ENCODE measurements around the gene EML6. TPM values are rescaled to one million over a fixed set of nuclear protein-coding genes. Genes with fewer than 3 reads are reported as not detected.

Gene EML6
- total and polyA plus RNA-seq, 2 donors (not counting 1 experiment from before 2014, with no cell fraction given) = 0.34 to 1.3 TPM

- H3K4me2 ChIP-seq (ENCODE audit: extremely low read depth, insufficient read depth, low read length) = peak overlapping the region; percentile 37
- H2AFZ ChIP-seq (ENCODE audit: low read length) = no peak overlapping the region
- no peak overlapping the region for H3K9ac ChIP-seq (ENCODE audit: insufficient read depth, low read length)
- peaks cover 91% of the 10 kb centered on the region for H3K79me2 ChIP-seq (ENCODE audit: control insufficient read depth, insufficient read depth, low read length)
- no peaks in the 10 kb centered on the region for H3K27me3 ChIP-seq (ENCODE audit: control insufficient read depth, insufficient read depth, low read length)
- peaks cover 8% of the 10 kb centered on the region for H3K36me3 ChIP-seq (ENCODE audit: control insufficient read depth, insufficient read depth, low read length)
- H3K27ac ChIP-seq (ENCODE audit: insufficient read depth, low read length) = peak overlapping the region; percentile 12
- no peak for DNase-seq (ENCODE audit: low read depth in 2 of 2)
- H3K9me3 ChIP-seq (ENCODE audit: control insufficient read depth, insufficient read depth, low read depth, low read length) = no peaks in the 10 kb centered on the region
- peaks cover 13% of the 10 kb centered on the region for H3K4me1 ChIP-seq (ENCODE audit: control insufficient read depth, extremely low read depth, insufficient read depth, low read length)
- peaks cover 16% of the 10 kb centered on the region for H4K20me1 ChIP-seq (ENCODE audit: control insufficient read depth, extremely low read depth, insufficient read depth, low read length)
- H3K4me3 ChIP-seq (replicated peaks in 1 of 4; ENCODE audit: control extremely low read depth in 1 of 4, insufficient read depth in 1 of 4, low read depth in 3 of 4, low read length in 4 of 4) = no peak overlapping the region
- TF ChIP-seq, protein P1, sequence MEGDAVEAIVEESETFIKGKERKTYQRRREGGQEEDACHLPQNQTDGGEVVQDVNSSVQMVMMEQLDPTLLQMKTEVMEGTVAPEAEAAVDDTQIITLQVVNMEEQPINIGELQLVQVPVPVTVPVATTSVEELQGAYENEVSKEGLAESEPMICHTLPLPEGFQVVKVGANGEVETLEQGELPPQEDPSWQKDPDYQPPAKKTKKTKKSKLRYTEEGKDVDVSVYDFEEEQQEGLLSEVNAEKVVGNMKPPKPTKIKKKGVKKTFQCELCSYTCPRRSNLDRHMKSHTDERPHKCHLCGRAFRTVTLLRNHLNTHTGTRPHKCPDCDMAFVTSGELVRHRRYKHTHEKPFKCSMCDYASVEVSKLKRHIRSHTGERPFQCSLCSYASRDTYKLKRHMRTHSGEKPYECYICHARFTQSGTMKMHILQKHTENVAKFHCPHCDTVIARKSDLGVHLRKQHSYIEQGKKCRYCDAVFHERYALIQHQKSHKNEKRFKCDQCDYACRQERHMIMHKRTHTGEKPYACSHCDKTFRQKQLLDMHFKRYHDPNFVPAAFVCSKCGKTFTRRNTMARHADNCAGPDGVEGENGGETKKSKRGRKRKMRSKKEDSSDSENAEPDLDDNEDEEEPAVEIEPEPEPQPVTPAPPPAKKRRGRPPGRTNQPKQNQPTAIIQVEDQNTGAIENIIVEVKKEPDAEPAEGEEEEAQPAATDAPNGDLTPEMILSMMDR (conservative IDR thresholded peaks at IDR 0.05 in 1 of 2, IDR thresholded peaks at IDR 0.05 in 1 of 2; ENCODE audit: low read depth in 1 of 2, low read length in 2 of 2) = no peak
- no peak for TF ChIP-seq EZH2 (IDR thresholded peaks at IDR 0.05; ENCODE audit: low read length, missing control alignments)
Observed at GRCh38 chr2:54975598-54976492, 252.4 kb downstream of the EML6 start.

DNA sequence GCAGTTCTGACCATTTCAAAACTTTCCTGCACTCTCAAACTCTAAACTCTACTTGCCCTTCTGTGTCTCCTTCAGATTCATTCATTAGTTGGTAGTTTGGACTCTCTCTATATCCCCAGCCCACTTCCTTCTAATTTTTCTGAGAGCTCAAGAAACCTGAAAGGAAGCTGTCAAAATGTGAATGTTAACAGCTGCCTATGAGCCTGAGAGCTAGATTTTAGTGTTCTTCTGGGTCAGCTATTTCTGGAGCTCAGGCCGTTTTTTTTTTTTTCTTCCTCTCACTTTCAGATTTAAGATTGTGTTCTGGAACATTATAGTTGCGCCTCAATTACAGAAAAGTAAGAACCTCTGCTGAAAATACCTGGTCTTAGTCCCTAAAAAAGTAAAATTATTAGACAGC, 253.7 kb downstream of the EML6 start:
- Histone ChIP-seq H3K4me2 (ENCODE audit: extremely low read depth, insufficient read depth, low read length) (no peak overlapping the region), H3K27me3 (ENCODE audit: control insufficient read depth, insufficient read depth, low read length) (no peaks in the 10 kb centered on the region), H3K36me3 (ENCODE audit: control insufficient read depth, insufficient read depth, low read length) (peaks cover 12% of the 10 kb centered on the region), H3K9ac (ENCODE audit: insufficient read depth, low read length) (no peak overlapping the region), H3K27ac (ENCODE audit: insufficient read depth, low read length) (no peak overlapping the region), H3K4me1 (ENCODE audit: control insufficient read depth, extremely low read depth, insufficient read depth, low read length) (peaks cover 16% of the 10 kb centered on the region), H3K4me3 (replicated peaks in 1 of 4; ENCODE audit: control extremely low read depth in 1 of 4, insufficient read depth in 1 of 4, low read depth in 3 of 4, low read length in 4 of 4) (no peak overlapping the region), H4K20me1 (ENCODE audit: control insufficient read depth, extremely low read depth, insufficient read depth, low read length) (peaks cover 16% of the 10 kb centered on the region), H2AFZ (ENCODE audit: low read length) (no peak overlapping the region), H3K9me3 (ENCODE audit: control insufficient read depth, insufficient read depth, low read depth, low read length) (no peaks in the 10 kb centered on the region), H3K79me2 (ENCODE audit: control insufficient read depth, insufficient read depth, low read length) (peaks cover 97% of the 10 kb centered on the region)
- DNase-seq (ENCODE audit: low read depth in 2 of 2) = peak in 1 of 2 donors; percentile 47
- TF ChIP-seq EZH2 (IDR thresholded peaks at IDR 0.05; ENCODE audit: low read length, missing control alignments) = no peak
- TF ChIP-seq, protein P1 (conservative IDR thresholded peaks at IDR 0.05 in 1 of 2, IDR thresholded peaks at IDR 0.05 in 1 of 2; ENCODE audit: low read depth in 1 of 2, low read length in 2 of 2) = no peak

DNA sequence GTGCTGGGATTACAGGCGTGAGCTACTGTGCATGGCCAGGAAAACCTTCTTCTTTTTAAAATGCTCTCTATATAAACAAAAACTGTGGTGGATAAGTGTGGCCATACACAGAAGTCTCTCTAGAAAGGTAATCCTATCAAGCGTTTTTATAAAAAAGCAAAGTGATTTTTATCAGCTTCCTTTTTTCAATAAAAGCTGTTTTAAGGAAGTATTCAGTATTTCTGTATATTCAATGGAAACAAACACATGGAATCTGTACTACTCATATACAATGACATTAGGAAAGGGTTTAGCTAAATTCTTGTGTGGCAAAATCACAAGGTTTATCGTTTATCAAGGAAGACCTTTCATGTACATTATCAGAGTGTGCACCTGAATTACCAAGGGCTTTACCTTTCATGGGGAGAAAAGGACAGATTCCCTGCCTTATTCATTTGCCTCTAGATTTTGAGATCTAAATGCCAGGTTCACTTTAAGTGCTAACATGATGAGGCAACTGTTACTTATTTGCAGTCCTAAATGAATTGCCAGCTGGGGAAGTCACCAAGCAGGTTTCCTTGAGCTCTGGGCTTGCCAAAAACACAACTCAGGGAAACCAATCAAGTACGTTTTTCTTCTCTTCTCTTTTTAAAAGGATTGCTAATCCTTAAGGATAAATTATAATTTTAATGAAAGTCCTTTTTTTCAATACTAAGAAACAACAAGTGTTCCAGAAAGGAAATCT, 256.0 kb downstream of the EML6 start:
- no peak for DNase-seq (ENCODE audit: low read depth in 2 of 2)
- no peak overlapping the region for H3K4me3 ChIP-seq (replicated peaks in 1 of 4; ENCODE audit: control extremely low read depth in 1 of 4, insufficient read depth in 1 of 4, low read depth in 3 of 4, low read length in 4 of 4)
- H2AFZ ChIP-seq (ENCODE audit: low read length) = no peak overlapping the region
- no peak overlapping the region for H3K4me2 ChIP-seq (ENCODE audit: extremely low read depth, insufficient read depth, low read length)
- no peak overlapping the region for H3K27ac ChIP-seq (ENCODE audit: insufficient read depth, low read length)
- H3K79me2 ChIP-seq (ENCODE audit: control insufficient read depth, insufficient read depth, low read length) = peaks cover 98% of the 10 kb centered on the region
- H3K36me3 ChIP-seq (ENCODE audit: control insufficient read depth, insufficient read depth, low read length) = peaks cover 16% of the 10 kb centered on the region
- H3K9me3 ChIP-seq (ENCODE audit: control insufficient read depth, insufficient read depth, low read depth, low read length) = no peaks in the 10 kb centered on the region
- peaks cover 20% of the 10 kb centered on the region for H3K4me1 ChIP-seq (ENCODE audit: control insufficient read depth, extremely low read depth, insufficient read depth, low read length)
- no peak overlapping the region for H3K9ac ChIP-seq (ENCODE audit: insufficient read depth, low read length)
- peaks cover 19% of the 10 kb centered on the region for H4K20me1 ChIP-seq (ENCODE audit: control insufficient read depth, extremely low read depth, insufficient read depth, low read length)
- no peaks in the 10 kb centered on the region for H3K27me3 ChIP-seq (ENCODE audit: control insufficient read depth, insufficient read depth, low read length)
- no peak for TF ChIP-seq EZH2 (IDR thresholded peaks at IDR 0.05; ENCODE audit: low read length, missing control alignments)
- TF ChIP-seq, protein P1 (conservative IDR thresholded peaks at IDR 0.05 in 1 of 2, IDR thresholded peaks at IDR 0.05 in 1 of 2; ENCODE audit: low read depth in 1 of 2, low read length in 2 of 2) = no peak

All from fibroblast of lung (primary cell).